HFFc6 (cell line): ENCODE results near the gene ENTHD1. TPM values are rescaled to one million over a fixed set of nuclear protein-coding genes. Genes with fewer than 3 reads are reported as not detected.

Source experiments
- DNase-seq: peaks from one replicate; pipeline ENCODE4 v3.0.0-alpha.2; 2018
- H3K27ac Mint-ChIP-seq: 2 replicates; pipeline ENCODE4 v1.8.0; 2020; ENCODE audit warnings: mild to moderate bottlenecking, mixed read lengths
- H3K27me3 Mint-ChIP-seq: 2 replicates; pipeline ENCODE4 v1.8.0; 2021; ENCODE audit warnings: mild to moderate bottlenecking, moderate library complexity, mixed read lengths; ENCODE audit not compliant: insufficient read depth
- H3K36me3 Mint-ChIP-seq: 2 replicates; pipeline ENCODE4 v1.8.0; 2021; ENCODE audit warnings: low read depth, mixed read lengths
- H3K4me1 Mint-ChIP-seq: 2 replicates; pipeline ENCODE4 v1.8.0; 2020; ENCODE audit warnings: low read depth, mixed read lengths
- H3K4me3 Mint-ChIP-seq: 2 replicates; pipeline ENCODE4 v1.8.0; 2020; ENCODE audit warnings: mild to moderate bottlenecking, moderate library complexity, mixed read lengths
- H3K9me3 Mint-ChIP-seq: 2 replicates; pipeline ENCODE4 v1.8.0; 2020; ENCODE audit warnings: mild to moderate bottlenecking, mixed read lengths
- total RNA-seq, 6 experiments: library from RNA; stranded (reverse); fragmentation: NEBNext Ultra II Directional; extraction: Animal tissue kit (Norgen Biotek cat#: 25700); gene quantifications; 2 replicates in 1 of 6; 3 replicates in 5 of 6; pipeline ENCODE4 v1.2.3, GENCODE V29; 2021
- TF ChIP-seq, protein P1 (sequence below): fragments of 200-600 bp; sonication (generic); IDR thresholded peaks from 2 replicates; pipeline ENCODE4 v1.5.0; 2021; ENCODE audit warnings: antibody characterized with exemption, mild to moderate bottlenecking

Gene ENTHD1
- total RNA-seq, 6 experiments from 2014 or later: not detected

GRCh38 chr22:39935116-39935515, 41.6 kb upstream of the ENTHD1 start:
- TF ChIP-seq, protein P1, sequence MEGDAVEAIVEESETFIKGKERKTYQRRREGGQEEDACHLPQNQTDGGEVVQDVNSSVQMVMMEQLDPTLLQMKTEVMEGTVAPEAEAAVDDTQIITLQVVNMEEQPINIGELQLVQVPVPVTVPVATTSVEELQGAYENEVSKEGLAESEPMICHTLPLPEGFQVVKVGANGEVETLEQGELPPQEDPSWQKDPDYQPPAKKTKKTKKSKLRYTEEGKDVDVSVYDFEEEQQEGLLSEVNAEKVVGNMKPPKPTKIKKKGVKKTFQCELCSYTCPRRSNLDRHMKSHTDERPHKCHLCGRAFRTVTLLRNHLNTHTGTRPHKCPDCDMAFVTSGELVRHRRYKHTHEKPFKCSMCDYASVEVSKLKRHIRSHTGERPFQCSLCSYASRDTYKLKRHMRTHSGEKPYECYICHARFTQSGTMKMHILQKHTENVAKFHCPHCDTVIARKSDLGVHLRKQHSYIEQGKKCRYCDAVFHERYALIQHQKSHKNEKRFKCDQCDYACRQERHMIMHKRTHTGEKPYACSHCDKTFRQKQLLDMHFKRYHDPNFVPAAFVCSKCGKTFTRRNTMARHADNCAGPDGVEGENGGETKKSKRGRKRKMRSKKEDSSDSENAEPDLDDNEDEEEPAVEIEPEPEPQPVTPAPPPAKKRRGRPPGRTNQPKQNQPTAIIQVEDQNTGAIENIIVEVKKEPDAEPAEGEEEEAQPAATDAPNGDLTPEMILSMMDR: no peak
- no peak for DNase-seq
- Mint-ChIP-seq H3K4me3 (no peak overlapping the region), H3K27ac (no peak overlapping the region), H3K4me1 (no peaks in the 10 kb centered on the region), H3K9me3 (no peaks in the 10 kb centered on the region), H3K27me3 (peaks cover 43% of the 10 kb centered on the region), H3K36me3 (no peaks in the 10 kb centered on the region)

DNA sequence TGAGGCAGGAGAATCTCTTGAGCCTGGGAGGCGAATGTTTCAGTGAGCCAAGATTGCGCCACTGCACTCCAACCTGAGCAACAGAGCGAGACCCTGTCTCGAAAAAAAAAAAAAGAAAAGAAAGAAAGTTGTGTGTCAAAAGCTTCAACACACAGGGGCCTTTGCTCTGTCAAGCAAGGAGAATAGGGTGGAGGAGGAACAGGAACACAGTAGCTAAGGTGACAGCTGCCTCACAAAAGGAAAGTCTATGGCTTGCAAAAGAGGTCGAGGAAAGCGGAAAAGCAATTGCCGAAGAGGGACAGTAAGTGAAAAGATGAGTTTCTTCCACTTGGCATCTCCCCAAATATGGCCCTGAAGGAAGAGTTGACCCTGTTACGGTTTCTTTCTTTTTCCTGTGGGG, 40.2 kb upstream of the ENTHD1 start:
- no peaks in the 10 kb centered on the region for H3K36me3 Mint-ChIP-seq
- H3K4me3 Mint-ChIP-seq: no peak overlapping the region
- H3K27me3 Mint-ChIP-seq: peaks cover 38% of the 10 kb centered on the region
- H3K9me3 Mint-ChIP-seq: no peaks in the 10 kb centered on the region
- no peaks in the 10 kb centered on the region for H3K4me1 Mint-ChIP-seq
- H3K27ac Mint-ChIP-seq: no peak overlapping the region
- no peak for DNase-seq
- TF ChIP-seq, protein P1: no peak

GRCh38 chr22:39932918-39933649, 39.5 kb upstream of the ENTHD1 start:
- Mint-ChIP-seq H3K4me3 (no peak overlapping the region), H3K4me1 (no peaks in the 10 kb centered on the region), H3K36me3 (no peaks in the 10 kb centered on the region), H3K27me3 (peaks cover 40% of the 10 kb centered on the region), H3K9me3 (no peaks in the 10 kb centered on the region), H3K27ac (no peak overlapping the region)
- DNase-seq: peak; percentile 3
- TF ChIP-seq, protein P1: peak; percentile 82

GRCh38 chr22:39932166-39932565, 38.6 kb upstream of the ENTHD1 start:
- no peaks in the 10 kb centered on the region for H3K36me3 Mint-ChIP-seq
- H3K9me3 Mint-ChIP-seq: no peaks in the 10 kb centered on the region
- no peak overlapping the region for H3K27ac Mint-ChIP-seq
- DNase-seq: no peak
- TF ChIP-seq, protein P1: no peak
- H3K27me3 Mint-ChIP-seq: peaks cover 37% of the 10 kb centered on the region
- H3K4me3 Mint-ChIP-seq: no peak overlapping the region
- H3K4me1 Mint-ChIP-seq: no peaks in the 10 kb centered on the region

DNA sequence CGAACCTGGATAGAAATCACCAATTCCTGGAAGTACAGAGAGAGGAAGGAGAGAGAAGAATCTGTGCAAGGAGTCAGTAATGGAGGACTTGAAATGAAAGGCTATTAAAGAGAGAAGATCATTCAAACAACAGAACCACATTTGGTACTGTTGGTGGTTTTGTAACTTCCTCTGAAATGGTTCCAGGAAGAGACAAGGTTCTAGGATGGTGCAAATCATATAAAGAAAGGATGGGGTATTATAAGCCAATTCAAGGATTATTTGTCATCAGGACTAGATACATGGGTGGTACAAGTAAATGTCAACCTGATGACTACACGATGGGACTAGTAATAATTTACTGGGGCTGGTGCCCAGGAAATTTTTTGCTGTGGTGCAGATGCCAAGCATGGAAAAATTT, 37.7 kb upstream of the ENTHD1 start:
- H3K36me3 Mint-ChIP-seq: no peaks in the 10 kb centered on the region
- TF ChIP-seq, protein P1: no peak
- H3K27ac Mint-ChIP-seq: no peak overlapping the region
- H3K27me3 Mint-ChIP-seq: peaks cover 35% of the 10 kb centered on the region
- no peaks in the 10 kb centered on the region for H3K4me1 Mint-ChIP-seq
- no peak overlapping the region for H3K4me3 Mint-ChIP-seq
- no peak for DNase-seq
- H3K9me3 Mint-ChIP-seq: no peaks in the 10 kb centered on the region
